ENCODE results near the gene NMBR. TPM values are rescaled to one million over a fixed set of nuclear protein-coding genes. Genes with fewer than 3 reads are reported as not detected.

NMBR gene
- total RNA-seq, 1 experiment from 2014 or later = not detected

- no peak overlapping the region for H3K27ac ChIP-seq (ENCODE audit: low read depth, low read length)
- no peaks in the 10 kb centered on the region; a peak in 1 of 4 replicates for H3K9me3 ChIP-seq (ENCODE audit: control insufficient read depth in 1 of 2, insufficient read depth in 1 of 2, low read depth in 1 of 2, low read length in 2 of 2)
- no peaks in the 10 kb centered on the region; a peak in 1 of 4 replicates for H3K4me1 ChIP-seq (ENCODE audit: control insufficient read depth in 1 of 2, insufficient read depth in 2 of 2, low read length in 2 of 2)
- H3K79me2 ChIP-seq (ENCODE audit: insufficient read depth, low read length) = no peaks in the 10 kb centered on the region
- no peak for ATAC-seq
- no TSS peak for BruUV-seq (replicated peaks)
- H3K4me2 ChIP-seq (ENCODE audit: low read length) = no peak overlapping the region
- no peaks in the 10 kb centered on the region for H3K36me3 ChIP-seq (ENCODE audit: control insufficient read depth in 1 of 2, insufficient read depth in 2 of 2, low read length in 2 of 2)
- ChIA-PET RAD21 (ENCODE audit: low non-redundant PET in 1 of 2, low total read pairs in 2 of 2, uncharacterized antibody in 2 of 2, unreplicated experiment in 2 of 2) (no interaction called here), CTCF (no interaction called here), POLR2A (no interaction called here)
- no peak for DNase-seq (ENCODE audit: low read depth, low spot score)
- no peak overlapping the region for H2AFZ ChIP-seq (ENCODE audit: low read depth, low read length, poor library complexity, severe bottlenecking)
- no peak for TF ChIP-seq EZH2phosphoT487 (IDR thresholded peaks at IDR 0.05; ENCODE audit: borderline replicate concordance)
- no peak for TF ChIP-seq SIN3A (IDR thresholded peaks at IDR 0.05; ENCODE audit: low read depth)
- TF ChIP-seq ELF1 (IDR thresholded peaks at IDR 0.05; ENCODE audit: borderline replicate concordance, low read depth) = no peak
- no peak for TF ChIP-seq SRF (IDR thresholded peaks at IDR 0.05; ENCODE audit: low read depth)
- no peak for TF ChIP-seq EGR1 (IDR thresholded peaks at IDR 0.05; ENCODE audit: low read depth)
- TF ChIP-seq SP1 (IDR thresholded peaks at IDR 0.05; ENCODE audit: low read depth) = no peak
- TF ChIP-seq POLR2A (IDR thresholded peaks at IDR 0.05; ENCODE audit: borderline replicate concordance, extremely low read depth, insufficient read depth, insufficient read length) = no peak
- TF ChIP-seq EZH2 (IDR thresholded peaks at IDR 0.05) = no peak
- no peak for TF ChIP-seq JUND (IDR thresholded peaks at IDR 0.05)
- TF ChIP-seq CEBPB (IDR thresholded peaks at IDR 0.05; ENCODE audit: low read depth) = no peak
- no peak for TF ChIP-seq ZFX (IDR thresholded peaks at IDR 0.05)
- no peak for TF ChIP-seq FOSL1 (IDR thresholded peaks at IDR 0.05; ENCODE audit: low read depth)
- TF ChIP-seq ZBTB33 (IDR thresholded peaks at IDR 0.05; ENCODE audit: extremely low read depth, insufficient replicate concordance, low read length) = no peak
- TF ChIP-seq, protein P1, sequence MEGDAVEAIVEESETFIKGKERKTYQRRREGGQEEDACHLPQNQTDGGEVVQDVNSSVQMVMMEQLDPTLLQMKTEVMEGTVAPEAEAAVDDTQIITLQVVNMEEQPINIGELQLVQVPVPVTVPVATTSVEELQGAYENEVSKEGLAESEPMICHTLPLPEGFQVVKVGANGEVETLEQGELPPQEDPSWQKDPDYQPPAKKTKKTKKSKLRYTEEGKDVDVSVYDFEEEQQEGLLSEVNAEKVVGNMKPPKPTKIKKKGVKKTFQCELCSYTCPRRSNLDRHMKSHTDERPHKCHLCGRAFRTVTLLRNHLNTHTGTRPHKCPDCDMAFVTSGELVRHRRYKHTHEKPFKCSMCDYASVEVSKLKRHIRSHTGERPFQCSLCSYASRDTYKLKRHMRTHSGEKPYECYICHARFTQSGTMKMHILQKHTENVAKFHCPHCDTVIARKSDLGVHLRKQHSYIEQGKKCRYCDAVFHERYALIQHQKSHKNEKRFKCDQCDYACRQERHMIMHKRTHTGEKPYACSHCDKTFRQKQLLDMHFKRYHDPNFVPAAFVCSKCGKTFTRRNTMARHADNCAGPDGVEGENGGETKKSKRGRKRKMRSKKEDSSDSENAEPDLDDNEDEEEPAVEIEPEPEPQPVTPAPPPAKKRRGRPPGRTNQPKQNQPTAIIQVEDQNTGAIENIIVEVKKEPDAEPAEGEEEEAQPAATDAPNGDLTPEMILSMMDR (IDR thresholded peaks at IDR 0.05 in 2 of 3, conservative IDR thresholded peaks at IDR 0.05 in 1 of 3; ENCODE audit: borderline replicate concordance in 1 of 3, insufficient read depth in 1 of 3, low read depth in 2 of 3, low read length in 2 of 3) = no peak
- no peak for TF ChIP-seq TCF7L2 (IDR thresholded peaks at IDR 0.05; ENCODE audit: borderline replicate concordance, extremely low read depth, insufficient read depth, insufficient read length)
- TF ChIP-seq ZNF274 (IDR thresholded peaks at IDR 0.05; ENCODE audit: low read depth, low read length) = no peak
- TF ChIP-seq, protein P2, sequence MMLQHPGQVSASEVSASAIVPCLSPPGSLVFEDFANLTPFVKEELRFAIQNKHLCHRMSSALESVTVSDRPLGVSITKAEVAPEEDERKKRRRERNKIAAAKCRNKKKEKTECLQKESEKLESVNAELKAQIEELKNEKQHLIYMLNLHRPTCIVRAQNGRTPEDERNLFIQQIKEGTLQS (IDR thresholded peaks at IDR 0.05) = no peak
- TF ChIP-seq CBX3 (IDR thresholded peaks at IDR 0.05; ENCODE audit: low read depth) = no peak
- H3K9ac ChIP-seq (ENCODE audit: low read length) = no peak overlapping the region
- intact Hi-C loops (cut with micrococcal nuclease) = no loop called here
- H3K27me3 ChIP-seq (ENCODE audit: insufficient read depth, low read length) = no peaks in the 10 kb centered on the region
- no peaks in the 10 kb centered on the region for H4K20me1 ChIP-seq (ENCODE audit: insufficient read depth)
- no peaks in the 10 kb centered on the region for H3K9me2 ChIP-seq (ENCODE audit: insufficient read depth)
- no peak overlapping the region for H3K4me3 ChIP-seq (replicated peaks in 1 of 2; ENCODE audit: low read depth in 1 of 2, low read length in 2 of 2)
Observed at GRCh38 chr6:142030115-142030619, 116.8 kb downstream of the NMBR start.

All from HCT116 (cell line).